K562 (cell line): Measurements from ENCODE around the gene PCBP3. TPM values are rescaled to one million over a fixed set of nuclear protein-coding genes. Genes with fewer than 3 reads are reported as not detected.
A peak's percentile ranks its signal among the peaks of the same experiment; 100 is the strongest.

Source experiments
- BRF1 ChIP-seq: IDR thresholded peaks from 3 replicates; pipeline ENCODE4 v1.6.1; 2011; ENCODE audit warnings: borderline replicate concordance, mild to moderate bottlenecking; ENCODE audit not compliant: insufficient read length; ENCODE audit errors: extremely low read depth
- NFRKB ChIP-seq: fragments of 450-650 bp; IDR thresholded peaks from 2 replicates; pipeline ENCODE4 v1.6.1; 2016; ENCODE audit warnings: low read depth
- NR2C2 ChIP-seq, 2 experiments: fragments of 200-800 bp in 1 of 2; sonication (Bioruptor generic) in 1 of 2; sonication (generic) in 1 of 2; formaldehyde crosslinking in 1 of 2; IDR thresholded peaks; 2 replicates each; pipeline versions ENCODE4 v1.6.1 to v1.8.0; 2016 to 2022; ENCODE audit warnings: mild to moderate bottlenecking in 1 of 2, missing compliant biosample characterization in 1 of 2, missing genetic modification characterization in 1 of 2, missing genetic modification reagents in 1 of 2
- PRMT5 ChIP-seq: sonication (generic); formaldehyde crosslinking; IDR thresholded peaks from 2 replicates; pipeline ENCODE4 v1.5.0; 2020; ENCODE audit warnings: missing genetic modification reagents
- RBM25 ChIP-seq: fragments of 200-400 bp; formaldehyde crosslinking; IDR thresholded peaks from 2 replicates; pipeline ENCODE4 v1.6.1; 2018; ENCODE audit warnings: low read length, low read depth, moderate library complexity; ENCODE audit not compliant: severe bottlenecking
- SAFB ChIP-seq: fragments of 200-400 bp; formaldehyde crosslinking; IDR thresholded peaks from 2 replicates; pipeline ENCODE4 v1.6.1; 2017; ENCODE audit warnings: low read depth, low read length, borderline replicate concordance
- SETDB1 ChIP-seq: IDR thresholded peaks from one replicate; pipeline ENCODE4 v1.6.1; 2012; ENCODE audit warnings: low read length, control low read depth, inconsistent platforms
- SPI1 ChIP-seq: IDR thresholded peaks from 2 replicates; pipeline ENCODE4 v1.6.1; 2011; ENCODE audit warnings: low read depth, low read length, control low read depth, borderline replicate concordance
- TEAD4 ChIP-seq, 2 experiments: sonication (generic) in 1 of 2; formaldehyde crosslinking in 1 of 2; IDR thresholded peaks; 2 replicates each; pipeline versions ENCODE4 v1.6.1 to v1.8.0; 2012 to 2022; ENCODE audit warnings: borderline replicate concordance in 1 of 2, inconsistent platforms in 1 of 2, low read length in 1 of 2, mild to moderate bottlenecking in 1 of 2, missing genetic modification reagents in 1 of 2
- ZNF184 ChIP-seq: sonication (generic); formaldehyde crosslinking; IDR thresholded peaks from 2 replicates; pipeline ENCODE4 v1.5.0; 2020; ENCODE audit warnings: missing genetic modification reagents
- ZNF696 ChIP-seq: fragments of 250-450 bp; sonication (Bioruptor Pico); conservative IDR thresholded peaks from 2 replicates; pipeline ENCODE4 v1.4.0; 2020; ENCODE audit warnings: mild to moderate bottlenecking, moderate library complexity
- ZNF79 ChIP-seq: fragments of 250-450 bp; sonication (Bioruptor Pico); IDR thresholded peaks from 2 replicates; pipeline ENCODE4 v1.4.0; 2020; ENCODE audit warnings: low read depth, mild to moderate bottlenecking, moderate library complexity
- polyA plus RNA-seq, 8 experiments: library from polyadenylated mRNA; depleted of rRNA in 4 of 8; stranded (reverse) in 5 of 8; unstranded in 3 of 8; fragments of >200 nt; fragmentation: Nextera tagmentation in 2 of 8; fragmentation: Illumina TruSeq in 1 of 8; extraction: Ambion mirVana in 2 of 8; extraction: Trizol in 1 of 8; gene quantifications; 2 replicates each; pipeline versions ENCODE4 v1.2.1 to v1.2.3, GENCODE V29; 2011 to 2014; ENCODE audit warnings: inconsistent platforms in 1 of 8, missing spikeins in 1 of 8
- total RNA-seq, 7 experiments: library from RNA; depleted of rRNA in 6 of 7; stranded (reverse); fragments of >200 nt in 6 of 7; fragmentation: Illumina TruSeq in 2 of 7; extraction: Trizol in 2 of 7; gene quantifications; 2 replicates each; pipeline versions ENCODE4 v1.2.1 to v1.2.3, GENCODE V29; 2011 to 2021; ENCODE audit warnings: low replicate concordance in 1 of 7
- TF ChIP-seq, protein P1 (sequence below): conservative IDR thresholded peaks from 2 replicates; pipeline ENCODE4 v1.6.1; 2011; ENCODE audit warnings: low read depth, mild to moderate bottlenecking, low read length; ENCODE audit not compliant: control insufficient read depth
- TF ChIP-seq, protein P2 (sequence below): IDR thresholded peaks from 3 replicates; pipeline ENCODE4 v1.6.1; 2011; ENCODE audit warnings: borderline replicate concordance, mild to moderate bottlenecking, moderate library complexity; ENCODE audit not compliant: insufficient read length; ENCODE audit errors: extremely low read depth

Gene PCBP3
- total and polyA plus RNA-seq, 9 of the 15 experiments (the other 6 are each of a cell fraction or from before 2014, with no cell fraction given) = 0.18 TPM; not detected in 8

DNA sequence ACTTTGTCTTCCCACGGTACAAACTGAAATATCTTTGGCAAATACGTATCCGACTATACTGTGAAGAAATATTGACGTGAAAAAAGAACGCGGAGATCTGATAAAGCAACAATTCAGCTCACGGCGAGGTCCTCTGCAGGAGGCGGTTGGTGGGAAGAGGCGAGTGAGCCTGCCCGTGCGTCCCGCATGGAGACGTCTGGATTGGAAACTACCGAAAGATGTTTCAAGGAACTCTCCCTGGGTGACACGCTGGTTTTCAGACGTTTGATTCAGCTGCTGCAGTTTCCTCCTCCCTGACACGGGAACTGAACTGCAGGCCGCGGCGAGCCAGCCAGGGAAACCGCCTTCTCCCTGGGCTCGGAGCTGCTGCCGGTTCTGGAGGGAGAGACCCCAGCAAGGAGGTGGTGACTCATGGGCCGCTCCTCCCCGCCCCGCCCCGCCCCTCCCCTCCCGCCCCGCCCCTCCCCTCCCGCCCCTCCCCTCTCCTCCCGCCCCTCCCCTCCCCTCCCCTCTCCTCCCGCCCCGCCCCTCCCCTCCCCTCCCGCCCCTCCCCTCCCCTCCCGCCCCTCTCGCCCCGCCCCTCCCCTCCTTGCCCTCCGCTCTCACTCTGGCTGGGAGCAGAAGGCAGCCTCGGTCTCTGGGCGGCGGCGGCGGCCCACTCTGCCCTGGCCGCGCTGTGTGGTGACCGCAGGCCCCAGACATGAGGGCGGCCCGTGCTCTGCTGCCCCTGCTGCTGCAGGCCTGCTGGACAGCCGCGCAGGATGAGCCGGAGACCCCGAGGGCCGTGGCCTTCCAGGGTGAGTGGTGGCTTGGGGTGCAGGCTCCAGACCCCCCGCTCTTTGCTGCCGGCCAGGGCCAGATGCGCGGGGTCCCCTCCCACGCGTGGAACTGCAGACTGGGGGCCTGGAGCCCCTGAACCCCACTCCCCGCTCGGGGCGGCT is 337.9 kb downstream of the PCBP3 start, which contains the start of gene COL6A1 (continued):
- TF ChIP-seq ZNF696 (CRISPR knock-in tag) = no peak
- TF ChIP-seq, protein P1, sequence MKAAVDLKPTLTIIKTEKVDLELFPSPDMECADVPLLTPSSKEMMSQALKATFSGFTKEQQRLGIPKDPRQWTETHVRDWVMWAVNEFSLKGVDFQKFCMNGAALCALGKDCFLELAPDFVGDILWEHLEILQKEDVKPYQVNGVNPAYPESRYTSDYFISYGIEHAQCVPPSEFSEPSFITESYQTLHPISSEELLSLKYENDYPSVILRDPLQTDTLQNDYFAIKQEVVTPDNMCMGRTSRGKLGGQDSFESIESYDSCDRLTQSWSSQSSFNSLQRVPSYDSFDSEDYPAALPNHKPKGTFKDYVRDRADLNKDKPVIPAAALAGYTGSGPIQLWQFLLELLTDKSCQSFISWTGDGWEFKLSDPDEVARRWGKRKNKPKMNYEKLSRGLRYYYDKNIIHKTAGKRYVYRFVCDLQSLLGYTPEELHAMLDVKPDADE = no peak
- no peak for TF ChIP-seq NFRKB
- TF ChIP-seq PRMT5 = no peak
- TF ChIP-seq BRF1 = no peak
- no peak for TF ChIP-seq ZNF79
- TF ChIP-seq NR2C2 (CRISPR knock-in tag; IDR thresholded peaks at IDR 0.05) = no peak
- no peak for TF ChIP-seq NR2C2 (tag; IDR thresholded peaks at IDR 0.05)
- TF ChIP-seq, protein P2, sequence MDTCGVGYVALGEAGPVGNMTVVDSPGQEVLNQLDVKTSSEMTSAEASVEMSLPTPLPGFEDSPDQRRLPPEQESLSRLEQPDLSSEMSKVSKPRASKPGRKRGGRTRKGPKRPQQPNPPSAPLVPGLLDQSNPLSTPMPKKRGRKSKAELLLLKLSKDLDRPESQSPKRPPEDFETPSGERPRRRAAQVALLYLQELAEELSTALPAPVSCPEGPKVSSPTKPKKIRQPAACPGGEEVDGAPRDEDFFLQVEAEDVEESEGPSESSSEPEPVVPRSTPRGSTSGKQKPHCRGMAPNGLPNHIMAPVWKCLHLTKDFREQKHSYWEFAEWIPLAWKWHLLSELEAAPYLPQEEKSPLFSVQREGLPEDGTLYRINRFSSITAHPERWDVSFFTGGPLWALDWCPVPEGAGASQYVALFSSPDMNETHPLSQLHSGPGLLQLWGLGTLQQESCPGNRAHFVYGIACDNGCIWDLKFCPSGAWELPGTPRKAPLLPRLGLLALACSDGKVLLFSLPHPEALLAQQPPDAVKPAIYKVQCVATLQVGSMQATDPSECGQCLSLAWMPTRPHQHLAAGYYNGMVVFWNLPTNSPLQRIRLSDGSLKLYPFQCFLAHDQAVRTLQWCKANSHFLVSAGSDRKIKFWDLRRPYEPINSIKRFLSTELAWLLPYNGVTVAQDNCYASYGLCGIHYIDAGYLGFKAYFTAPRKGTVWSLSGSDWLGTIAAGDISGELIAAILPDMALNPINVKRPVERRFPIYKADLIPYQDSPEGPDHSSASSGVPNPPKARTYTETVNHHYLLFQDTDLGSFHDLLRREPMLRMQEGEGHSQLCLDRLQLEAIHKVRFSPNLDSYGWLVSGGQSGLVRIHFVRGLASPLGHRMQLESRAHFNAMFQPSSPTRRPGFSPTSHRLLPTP = no peak
- TF ChIP-seq SAFB = 0 out of 2 replicates have a peak, but pooled peaks have one; percentile 44
- no peak for TF ChIP-seq ZNF184
- TF ChIP-seq SETDB1 = no peak
- TF ChIP-seq TEAD4 (IDR thresholded peaks at IDR 0.05; ENCODE audit: low read length) = no peak
- no peak for TF ChIP-seq TEAD4 (CRISPR knock-in tag; IDR thresholded peaks at IDR 0.05; ENCODE audit: borderline replicate concordance)
- no peak for TF ChIP-seq RBM25
- TF ChIP-seq SPI1 = no peak
